IPS-11a (cell line): ENCODE measurements around the gene FAM83B.
"Not testable (repeated sequence)": the region's sequence is repeated elsewhere in the genome, so short reads cannot be mapped to it uniquely, and the experiment has no call there.

ENCODE experiments used
- H3K4me3 ChIP-seq: one replicate; pipeline ENCODE4 v1.5.1; 2013; ENCODE audit warnings: low read depth, low read length, control low read depth

FAM83B gene

GRCh38 chr6:54971825-54972224 is 125.3 kb downstream of the FAM83B start:
- H3K4me3 ChIP-seq: no peak overlapping the region

- H3K4me3 ChIP-seq: not testable (repeated sequence)
Observed at GRCh38 chr6:54979161-54979560, 132.6 kb downstream of the FAM83B start.

- H3K4me3 ChIP-seq: no peak overlapping the region
Observed at GRCh38 chr6:54980511-54981275, 134.1 kb downstream of the FAM83B start.

- no peak overlapping the region for H3K4me3 ChIP-seq
Observed at GRCh38 chr6:54981276-54981609, 134.7 kb downstream of the FAM83B start.

- no peak overlapping the region for H3K4me3 ChIP-seq
Observed at GRCh38 chr6:54981647-54982046, 135.1 kb downstream of the FAM83B start.

GRCh38 chr6:54987633-54988290 is 141.2 kb downstream of the FAM83B start:
- no peak overlapping the region for H3K4me3 ChIP-seq

- H3K4me3 ChIP-seq: no peak overlapping the region
Observed at GRCh38 chr6:54988576-54988975, 142.0 kb downstream of the FAM83B start.

GRCh38 chr6:54990001-54990400 is 143.4 kb downstream of the FAM83B start:
- H3K4me3 ChIP-seq: no peak overlapping the region
